Brain pericyte (primary cell): ENCODE results near the gene COX4I1.
"Not testable (repeated sequence)": the region's sequence is repeated elsewhere in the genome, so short reads cannot be mapped to it uniquely, and the experiment has no call there.

ENCODE experiments used
- DNase-seq: peaks from one replicate; pipeline ENCODE4 v3.0.0-alpha.2; 2012; ENCODE audit warnings: low read depth, low spot score

COX4I1 gene

DNA sequence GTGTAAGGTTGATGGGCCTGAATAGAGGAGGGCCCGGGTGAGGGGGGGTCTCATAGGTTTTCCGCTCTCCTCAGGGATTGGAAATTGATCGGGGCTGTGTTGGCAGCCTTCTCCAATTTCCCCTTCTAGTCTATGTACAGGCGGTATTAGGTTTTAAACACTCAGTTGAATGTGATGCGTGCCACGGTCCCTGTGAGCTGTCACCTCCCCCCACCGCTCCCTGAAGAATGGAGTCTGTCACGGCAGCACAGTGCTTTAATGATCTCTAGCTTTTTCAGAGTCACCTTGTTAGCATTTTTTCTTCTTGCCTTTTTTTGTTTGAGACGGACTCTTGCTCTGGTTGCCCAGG lies 800 bp downstream of the COX4I1 start:
- DNase-seq = no peak

GRCh38 chr16:85803570-85803969 lies 4.1 kb downstream of the COX4I1 start:
- no peak for DNase-seq

DNA sequence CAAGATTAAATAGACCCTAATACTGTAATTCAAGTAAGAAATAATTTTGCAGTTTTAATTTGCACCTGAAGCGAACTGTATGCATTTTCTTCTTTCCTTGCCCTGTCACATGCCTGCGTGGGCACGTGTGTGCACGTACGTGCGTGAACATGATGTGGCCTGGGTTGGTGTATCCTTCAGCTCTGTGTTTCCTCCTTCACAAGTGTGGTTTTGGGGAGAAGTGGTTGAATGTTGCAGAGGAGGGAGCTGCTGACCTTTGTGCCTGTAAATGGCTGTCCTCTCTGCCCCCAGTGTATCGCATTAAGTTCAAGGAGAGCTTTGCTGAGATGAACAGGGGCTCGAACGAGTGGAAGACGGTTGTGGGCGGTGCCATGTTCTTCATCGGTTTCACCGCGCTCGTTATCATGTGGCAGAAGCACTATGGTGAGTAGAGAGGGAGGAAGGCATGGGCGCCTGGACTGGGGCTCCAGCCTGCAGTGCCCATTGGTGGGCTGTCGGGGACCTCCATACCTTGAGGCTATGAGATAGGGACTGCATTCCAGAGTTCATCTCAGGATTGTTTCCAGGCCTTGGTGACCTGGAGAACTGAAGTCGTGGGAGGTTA lies 6.0 kb downstream of the COX4I1 start:
- no peak for DNase-seq

- DNase-seq = no peak
Observed at GRCh38 chr16:85806539-85806938, 7.0 kb downstream of the COX4I1 start.

DNA sequence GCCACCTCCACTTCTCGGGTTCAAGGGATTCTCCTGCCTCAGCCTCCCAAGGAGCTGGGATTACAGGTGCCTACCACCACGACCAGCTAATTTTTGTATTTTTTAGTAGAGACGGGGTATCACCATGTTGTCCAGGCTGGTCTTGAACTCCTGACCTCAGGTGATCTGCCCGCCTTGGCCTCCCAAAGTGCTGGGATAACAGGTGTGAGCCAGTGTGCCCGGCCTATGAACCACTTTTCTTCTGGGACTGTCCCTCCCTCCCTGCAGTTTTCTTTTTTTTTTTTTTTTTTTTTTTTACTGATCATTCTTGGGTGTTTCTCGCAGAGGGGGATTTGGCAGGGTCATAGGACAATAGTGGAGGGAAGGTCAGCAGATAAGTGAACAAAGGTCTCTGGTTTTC lies 7.8 kb downstream of the COX4I1 start:
- DNase-seq = not testable (repeated sequence)

GRCh38 chr16:85808104-85808503 lies 8.6 kb downstream of the COX4I1 start:
- DNase-seq = not testable (repeated sequence)

DNA sequence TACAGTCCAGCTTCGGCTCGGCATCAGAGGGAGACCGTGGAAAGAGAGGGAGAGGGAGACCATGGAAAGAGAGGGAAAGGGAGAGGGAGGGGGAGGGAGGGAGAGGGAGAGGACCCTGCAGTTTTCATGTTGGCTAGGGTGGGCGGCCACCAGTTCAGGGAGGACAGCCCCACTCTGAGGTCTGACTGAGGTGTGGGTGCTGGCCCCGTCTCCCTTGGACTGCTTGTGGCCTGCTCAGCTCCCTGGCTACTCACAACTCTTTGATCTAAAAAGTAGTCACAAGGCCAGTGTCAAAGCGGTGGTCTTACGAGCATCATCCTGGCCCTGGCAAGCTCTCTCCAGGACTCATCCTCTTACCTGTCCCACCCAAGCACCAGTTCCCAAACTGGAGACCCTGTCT lies 9.4 kb downstream of the COX4I1 start:
- DNase-seq = no peak

DNA sequence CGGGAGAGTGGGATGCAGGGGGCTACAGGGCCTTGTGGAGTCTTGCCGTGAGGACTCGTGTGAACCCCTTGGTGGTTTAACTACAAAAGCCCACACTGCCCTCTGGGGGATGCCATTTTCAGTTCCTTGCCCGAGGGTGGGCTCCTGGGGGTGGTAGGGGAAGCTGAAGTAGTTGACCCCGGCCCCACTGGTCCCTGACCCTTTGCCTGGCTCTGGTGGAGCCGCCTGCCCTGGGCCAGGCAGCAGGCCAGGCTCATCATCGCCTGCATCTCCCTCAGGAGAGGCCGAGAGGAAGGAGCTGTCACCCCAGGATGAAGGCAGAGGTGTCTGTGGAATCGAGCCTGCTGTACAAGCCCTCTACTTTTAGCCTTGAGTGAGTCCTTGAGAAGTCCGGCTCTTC lies 10.2 kb downstream of the COX4I1 start:
- DNase-seq = no peak

- DNase-seq = no peak
Observed at GRCh38 chr16:85810097-85810741, 10.7 kb downstream of the COX4I1 start.

DNA sequence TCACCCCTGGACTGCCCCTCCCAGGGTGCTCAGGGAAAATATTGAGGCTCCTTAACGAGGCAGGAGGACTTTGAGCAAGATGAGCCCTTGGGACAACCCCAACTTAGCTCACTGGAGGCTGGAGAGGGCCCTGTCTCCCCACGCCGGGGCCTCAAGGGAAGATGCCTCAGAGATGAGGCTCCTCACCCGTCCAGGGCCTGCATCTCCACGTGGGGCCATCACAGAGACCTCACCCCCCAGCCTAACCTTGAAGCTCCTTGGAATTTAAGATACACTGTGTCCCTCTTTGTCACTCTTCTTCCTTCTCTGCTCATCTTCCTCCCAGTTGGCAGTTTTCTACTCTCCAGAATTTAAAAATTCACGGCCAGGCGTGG lies 11.2 kb downstream of the COX4I1 start:
- DNase-seq = no peak

DNA sequence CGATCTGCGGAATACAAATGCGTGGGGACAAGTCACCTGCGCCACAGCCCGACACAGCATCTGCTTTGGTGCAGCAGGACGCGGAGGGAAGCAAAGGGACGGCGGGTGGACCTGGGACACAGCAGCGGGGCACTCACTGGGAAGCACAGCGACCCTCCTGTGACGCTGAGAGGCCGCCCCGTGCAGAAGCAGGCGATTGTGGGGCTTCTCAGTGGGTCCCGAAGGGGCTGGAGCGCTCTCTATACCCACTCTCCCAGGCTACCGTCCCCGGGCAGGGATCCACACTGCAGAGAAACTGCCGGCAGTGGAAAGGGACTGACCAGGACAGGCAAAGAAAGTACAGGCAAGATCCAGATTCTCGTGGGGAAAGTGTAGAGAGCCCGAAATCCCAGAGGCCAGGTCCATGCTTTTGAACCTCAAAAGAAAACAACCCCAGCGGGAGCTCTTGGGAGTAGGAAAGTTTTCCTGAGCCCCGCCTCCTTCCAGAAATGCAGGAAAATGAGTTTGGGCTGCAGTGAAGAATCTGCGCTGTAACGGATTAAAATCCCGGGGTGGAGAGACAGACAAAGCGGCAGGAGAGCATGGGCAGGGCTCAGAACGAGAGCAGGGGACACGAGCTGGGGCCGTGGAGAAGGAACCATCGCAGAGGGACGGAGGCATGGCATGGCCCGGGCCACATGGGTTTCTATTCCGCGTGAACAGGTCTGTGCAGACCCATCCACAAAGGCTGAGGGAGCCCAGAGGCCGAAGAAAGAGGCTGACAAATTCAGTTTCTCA lies 12.7 kb downstream of the COX4I1 start:
- no peak for DNase-seq

- DNase-seq = no peak
Observed at GRCh38 chr16:85812811-85813700, 13.6 kb downstream of the COX4I1 start.

DNA sequence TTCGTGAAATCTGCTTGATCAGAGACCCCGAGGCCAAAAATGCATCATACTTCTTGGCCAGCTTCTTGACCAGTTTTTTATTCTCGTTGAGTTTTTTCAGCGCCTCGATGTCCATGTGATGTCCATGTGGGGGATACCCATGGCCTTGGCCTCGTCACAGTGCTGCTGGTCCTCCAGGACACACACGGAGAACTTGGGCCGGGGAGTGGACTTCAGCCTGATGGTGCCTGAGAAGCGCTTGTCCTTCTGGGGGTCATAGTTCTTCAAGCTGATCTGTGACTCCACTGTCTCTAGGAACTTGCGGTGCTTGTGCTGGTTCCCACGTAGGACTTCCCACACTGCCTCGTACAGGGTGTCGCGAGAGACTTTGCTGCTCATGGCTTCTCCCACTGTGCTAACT lies 16.7 kb downstream of the COX4I1 start:
- no peak for DNase-seq

DNA sequence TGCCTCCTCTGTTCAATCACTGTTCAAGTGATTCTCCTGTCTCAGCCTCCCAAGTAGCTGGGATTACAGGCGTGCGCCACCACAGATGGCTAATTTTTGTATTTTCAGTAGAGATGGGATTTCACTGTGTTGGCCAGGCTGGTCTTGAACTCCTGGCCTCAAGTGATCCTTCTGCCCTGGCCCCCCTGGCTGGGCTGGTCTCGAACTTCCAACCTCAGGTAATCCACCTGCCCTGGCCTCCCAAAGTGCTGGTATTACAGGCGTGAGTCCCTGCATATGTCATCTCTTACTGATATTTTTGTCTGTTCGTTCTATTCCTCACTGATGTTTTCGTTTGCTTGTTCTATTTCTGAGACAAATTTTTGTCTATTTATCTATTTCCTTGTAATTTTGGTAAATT lies 17.7 kb downstream of the COX4I1 start:
- DNase-seq = not testable (repeated sequence)

- no peak for DNase-seq
Observed at GRCh38 chr16:85819245-85819644, 19.8 kb downstream of the COX4I1 start.

GRCh38 chr16:85819771-85820170 lies 20.3 kb downstream of the COX4I1 start:
- DNase-seq = no peak

DNA sequence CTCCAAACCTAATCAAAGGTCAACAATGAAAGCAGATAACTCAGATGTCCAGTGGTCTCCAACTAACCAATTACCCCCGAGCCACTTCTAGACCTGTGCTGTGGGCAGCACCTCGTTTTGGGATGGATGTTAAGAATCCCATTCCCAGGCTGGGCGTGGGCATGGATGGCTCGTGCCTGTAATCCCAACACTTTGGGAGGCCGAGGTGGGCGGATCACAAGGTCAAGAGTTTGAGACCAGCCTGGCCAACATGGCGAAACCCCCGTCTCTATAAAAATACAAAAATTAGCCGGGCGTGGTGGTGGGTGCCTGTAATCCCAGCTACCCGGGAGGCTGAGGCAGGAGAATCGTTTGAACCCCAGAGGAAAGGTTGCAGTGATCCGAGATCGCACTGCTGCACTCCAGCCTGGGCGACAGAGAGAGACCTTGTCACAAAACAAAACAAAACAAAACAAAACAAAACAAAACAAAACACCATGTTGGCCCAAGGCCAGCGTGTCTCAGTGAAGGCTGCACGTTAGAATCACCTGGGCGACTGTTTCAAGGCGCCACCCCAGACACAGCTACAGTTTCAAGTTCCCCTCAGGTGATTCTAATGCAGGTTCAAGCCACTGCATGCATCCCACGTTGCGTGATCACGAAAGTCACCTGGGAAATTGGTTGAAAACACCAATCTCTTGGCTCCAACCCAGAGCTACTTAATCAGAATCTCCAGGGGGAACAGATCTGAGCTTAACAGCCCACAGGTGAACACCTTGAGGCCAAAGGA lies 21.3 kb downstream of the COX4I1 start:
- DNase-seq = no peak

DNA sequence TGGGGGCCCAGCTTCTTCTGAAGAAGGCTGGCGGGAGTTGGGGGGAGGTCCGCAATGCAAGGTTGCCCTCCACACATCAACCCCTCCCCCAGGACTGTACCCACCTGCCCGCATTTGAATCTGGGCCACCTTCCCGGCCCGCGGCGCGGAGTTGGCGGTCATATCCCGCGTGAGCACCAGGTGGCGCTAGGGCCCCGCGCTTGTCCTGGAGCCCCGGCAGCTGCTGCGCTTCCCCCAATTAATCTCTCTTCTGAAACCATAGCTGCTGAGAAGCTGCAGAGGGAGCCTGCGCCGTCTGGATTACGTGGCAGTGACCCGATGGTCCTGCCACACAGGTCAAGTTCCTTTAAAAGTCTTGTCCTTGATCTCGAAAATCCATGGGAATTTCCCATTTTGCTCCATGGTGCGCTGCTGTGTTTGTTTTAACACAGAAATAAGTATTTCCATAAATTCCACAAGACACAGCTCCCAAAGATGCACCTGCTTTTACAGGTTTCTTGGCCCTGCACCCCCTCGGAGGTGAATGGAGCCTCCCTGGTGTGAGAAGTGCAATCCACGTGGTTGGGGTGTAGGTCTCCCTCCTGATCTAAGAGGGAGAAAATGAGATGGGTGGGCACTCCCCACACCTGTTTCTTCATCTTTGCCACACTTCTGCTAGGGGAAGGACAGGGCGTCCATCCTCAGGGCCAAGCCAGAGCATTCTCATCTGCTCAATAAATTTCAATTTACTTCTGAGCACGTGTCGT lies 22.1 kb downstream of the COX4I1 start:
- DNase-seq = no peak

DNA sequence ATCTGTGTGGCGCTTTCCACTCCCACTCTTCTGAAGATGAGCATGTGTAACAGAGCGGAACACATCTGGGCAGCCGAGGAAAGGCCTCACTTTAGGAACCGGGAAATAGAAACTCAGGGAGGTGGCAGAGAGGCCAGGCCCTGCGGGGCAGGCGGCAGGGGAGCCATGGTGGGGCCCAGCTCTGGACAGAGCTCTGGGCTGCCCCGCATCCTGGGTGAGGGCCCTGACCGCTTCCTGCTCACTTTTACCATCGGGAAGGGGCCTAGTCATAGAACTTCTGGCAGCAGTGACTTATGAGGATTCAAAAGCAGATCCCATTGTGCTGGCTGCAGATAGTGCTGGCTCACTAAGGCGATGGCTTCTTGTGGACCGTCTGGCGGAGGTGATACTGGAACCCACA lies 22.6 kb downstream of the COX4I1 start:
- DNase-seq = no peak

- DNase-seq = no peak
Observed at GRCh38 chr16:85823328-85823920, 23.9 kb downstream of the COX4I1 start.
